SIG-M5 (cell line): ENCODE data around the gene RALB.
"Not testable (repeated sequence)": the region's sequence is repeated elsewhere in the genome, so short reads cannot be mapped to it uniquely, and the experiment has no call there.

Source experiments
- DNase-seq: peaks from one replicate; lab custom pipeline; 2025; lab: John Stamatoyannopoulos, UW

Gene RALB

DNA sequence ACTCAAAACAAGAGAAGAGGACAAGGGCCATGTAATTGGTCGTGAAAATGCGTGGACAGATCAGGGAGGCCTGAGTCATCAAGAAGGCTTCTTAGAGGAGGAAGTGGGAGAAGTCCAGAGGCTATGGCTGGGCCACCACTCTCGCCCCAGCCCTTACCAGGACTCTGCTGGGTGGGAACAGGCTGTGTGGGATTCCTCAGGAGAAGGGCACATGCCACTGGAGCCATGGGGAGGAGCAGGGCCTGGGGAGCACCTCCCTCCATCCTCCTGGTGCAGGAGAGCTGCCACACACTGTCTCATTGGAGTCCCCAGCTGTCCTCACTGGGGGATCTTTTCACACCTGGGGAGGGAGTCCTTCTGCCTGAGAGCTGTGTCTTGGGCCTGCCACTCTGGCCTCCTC lies 9.4 kb upstream of the RALB start:
- DNase-seq: no peak

DNA sequence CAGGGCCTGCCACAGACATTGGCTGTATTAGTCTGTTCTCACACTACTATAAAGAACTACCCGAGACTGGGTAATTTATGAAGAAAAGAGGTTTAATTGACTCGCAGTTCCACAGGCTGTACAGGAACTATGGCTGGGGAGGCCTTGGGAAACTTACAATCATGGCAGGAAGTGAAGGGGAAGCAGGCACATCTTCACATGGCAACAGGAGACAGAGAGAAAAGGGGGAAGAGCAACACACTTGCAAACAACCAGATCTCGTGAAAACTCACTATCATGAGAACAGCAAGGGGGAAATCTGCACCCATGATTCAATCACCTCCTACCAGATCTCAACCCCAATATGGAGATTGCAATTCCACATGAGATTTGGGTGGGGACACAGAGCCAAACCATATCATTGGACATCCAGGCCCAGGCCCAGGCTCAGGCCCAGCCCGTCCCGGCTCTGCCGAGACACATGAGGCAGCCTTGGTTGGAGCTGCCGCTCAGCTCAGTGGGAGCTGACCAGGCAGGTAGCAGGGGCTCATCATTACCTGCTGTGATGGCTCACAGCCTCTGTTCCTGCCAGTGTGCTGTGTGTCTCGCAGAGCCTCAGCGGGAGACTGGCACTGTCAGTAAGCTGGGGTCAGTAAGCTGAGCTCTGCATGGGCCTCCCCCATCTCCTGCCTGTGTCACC lies 8.6 kb upstream of the RALB start:
- DNase-seq: no peak

DNA sequence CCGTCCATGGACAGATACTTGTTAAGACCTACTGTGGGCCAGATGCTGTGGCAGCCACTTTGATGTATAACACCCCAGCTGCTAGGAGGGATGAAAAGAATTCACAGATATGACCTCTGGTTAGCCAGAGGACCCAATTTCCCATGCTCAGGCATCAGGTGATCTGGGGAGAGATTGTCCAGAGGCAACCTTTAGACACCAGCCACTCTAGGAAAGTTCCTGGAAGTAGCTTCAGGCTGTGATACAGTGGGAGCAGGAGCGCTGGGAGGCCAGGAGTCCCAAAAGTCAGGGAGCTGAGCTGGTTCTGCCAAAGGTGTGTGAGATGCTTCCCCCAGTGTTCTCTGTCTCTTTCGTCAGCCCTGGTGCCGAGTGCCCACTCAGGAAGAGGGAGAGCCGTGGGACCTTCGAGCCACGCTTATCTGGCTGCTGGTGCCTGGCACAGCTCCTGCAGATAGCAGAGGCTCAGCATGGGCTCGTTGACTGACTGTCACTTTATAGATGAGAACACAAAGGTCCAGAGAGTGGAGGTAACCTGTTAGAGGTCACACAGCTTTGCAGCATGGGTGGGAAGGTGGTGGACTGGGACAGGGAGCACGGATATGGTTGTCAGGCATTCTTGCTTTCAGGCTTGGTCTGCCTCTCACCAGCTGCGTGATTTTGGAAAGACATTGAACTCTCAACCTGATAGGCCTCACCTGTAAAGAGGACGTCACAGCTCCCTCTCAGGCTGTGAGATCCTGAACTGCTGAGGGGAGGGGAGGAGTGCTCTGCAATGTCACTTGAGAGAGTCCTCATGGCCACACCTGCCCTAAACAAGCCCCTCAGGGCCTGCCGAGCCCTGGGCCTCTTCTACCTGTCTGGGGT lies 7.8 kb upstream of the RALB start:
- DNase-seq: no peak

DNA sequence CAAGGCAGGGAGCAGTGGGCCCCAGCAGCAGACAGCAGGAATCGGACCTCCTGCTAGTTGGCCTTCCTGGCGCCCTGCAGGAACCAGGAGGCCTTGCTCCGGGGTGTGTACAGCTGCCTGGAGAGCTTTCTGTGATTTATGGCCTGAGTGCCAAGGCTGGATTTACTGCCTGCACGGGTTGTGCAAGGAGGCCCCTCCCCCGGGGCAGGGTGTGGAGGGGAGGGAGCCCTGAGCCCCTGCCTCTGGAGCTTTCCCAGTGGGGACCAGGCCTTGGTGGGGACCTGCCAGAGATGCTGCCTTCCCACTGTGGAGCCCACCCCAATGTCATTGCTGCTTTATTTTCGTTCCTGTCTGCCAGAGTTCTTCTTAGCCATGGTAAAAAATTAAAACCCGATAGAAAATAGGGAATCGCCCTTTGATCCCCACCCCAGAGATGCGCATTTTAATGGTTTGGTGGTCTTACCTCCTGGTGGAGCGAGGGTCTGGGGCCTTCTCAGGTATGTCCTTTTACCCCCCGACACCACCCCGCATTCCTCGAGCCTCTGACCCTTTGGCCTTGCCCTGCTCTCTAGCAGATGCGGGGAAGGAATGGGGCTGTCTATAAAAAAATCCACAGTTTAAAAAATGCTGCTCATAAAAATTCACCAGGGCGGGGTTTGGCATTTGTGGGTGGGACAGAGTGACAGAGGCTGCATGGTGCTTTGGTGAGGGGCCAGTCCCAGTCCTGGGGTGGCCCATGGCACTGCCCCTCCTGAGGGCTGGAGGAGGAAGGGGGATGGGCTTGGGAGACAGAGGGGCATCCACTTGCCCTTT lies 6.9 kb upstream of the RALB start:
- DNase-seq: no peak

DNA sequence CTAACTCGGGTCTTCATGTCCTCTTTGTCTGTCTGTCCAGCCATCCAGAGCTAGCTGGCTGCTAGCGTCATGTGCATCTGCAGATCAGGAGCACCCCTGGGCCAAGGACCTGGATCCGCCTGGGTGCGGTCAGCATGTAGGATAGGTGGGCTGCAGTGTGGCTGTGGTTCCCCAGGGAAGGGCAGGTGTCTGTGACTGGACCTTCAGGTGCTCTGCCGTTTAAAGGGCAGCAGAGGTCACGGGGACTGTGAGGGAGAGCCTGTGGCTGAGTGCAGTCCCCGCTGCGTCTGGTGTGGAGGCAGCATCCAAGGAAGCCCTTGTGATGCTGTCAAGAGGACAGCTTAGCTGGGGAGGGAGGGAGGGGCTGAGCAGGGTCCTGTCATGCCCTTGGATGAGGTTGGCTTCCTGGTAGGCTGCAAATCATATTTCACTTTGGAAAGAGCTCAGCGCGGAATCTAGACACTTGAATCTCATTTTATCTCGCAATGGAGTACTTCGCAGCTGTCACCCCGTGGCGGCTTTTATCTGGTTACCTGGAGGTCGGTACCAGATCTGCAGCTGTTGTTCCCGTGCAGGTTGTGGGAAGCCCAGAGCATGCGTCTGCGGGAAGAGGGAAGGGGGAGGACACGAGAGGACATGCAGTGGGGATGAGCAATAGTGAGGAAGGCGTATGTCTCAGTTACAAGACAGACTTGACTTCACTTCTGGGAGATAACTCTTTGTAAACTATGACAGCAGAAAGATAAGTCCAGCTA lies 5.9 kb upstream of the RALB start:
- no peak for DNase-seq

DNA sequence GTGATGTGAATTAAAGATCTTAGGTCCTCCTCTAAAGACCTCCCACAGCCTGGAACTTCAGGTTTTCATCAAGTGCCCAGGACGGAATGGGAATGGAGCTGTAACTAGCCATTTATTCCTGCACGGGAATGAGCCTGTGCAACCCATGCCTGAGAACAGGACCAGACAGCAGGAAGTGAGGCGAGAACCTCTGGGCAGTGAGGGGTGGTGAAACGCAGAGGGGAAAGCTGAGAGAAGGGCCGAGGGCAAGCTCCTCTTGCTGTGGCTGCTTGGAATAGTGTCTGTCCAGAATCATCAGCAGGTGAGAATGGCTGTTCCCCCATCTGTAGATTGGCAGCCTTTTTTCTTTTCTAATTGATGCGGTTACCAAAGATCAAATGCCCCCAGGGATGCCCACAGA lies 4.8 kb upstream of the RALB start:
- no peak for DNase-seq

DNA sequence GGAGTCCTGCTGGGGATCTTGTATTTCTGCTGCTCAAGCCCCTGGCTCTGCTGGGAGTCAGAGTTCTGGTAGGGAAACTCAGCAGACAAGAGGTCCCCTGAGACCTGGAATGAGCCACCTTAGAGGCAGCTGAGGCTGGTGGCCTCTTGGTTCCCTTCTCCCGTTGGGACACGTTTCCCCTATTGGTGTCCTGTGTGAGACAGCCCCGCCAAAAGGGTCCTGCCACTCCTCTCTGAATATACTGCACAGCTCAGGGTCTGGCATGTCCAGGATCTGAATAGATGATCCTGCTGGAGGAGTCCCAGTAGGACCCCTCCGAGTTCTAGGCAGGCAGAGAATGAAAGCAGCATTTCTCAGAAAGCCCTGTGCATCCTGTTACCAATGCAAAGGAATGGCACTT lies 2.0 kb upstream of the RALB start:
- no peak for DNase-seq

DNA sequence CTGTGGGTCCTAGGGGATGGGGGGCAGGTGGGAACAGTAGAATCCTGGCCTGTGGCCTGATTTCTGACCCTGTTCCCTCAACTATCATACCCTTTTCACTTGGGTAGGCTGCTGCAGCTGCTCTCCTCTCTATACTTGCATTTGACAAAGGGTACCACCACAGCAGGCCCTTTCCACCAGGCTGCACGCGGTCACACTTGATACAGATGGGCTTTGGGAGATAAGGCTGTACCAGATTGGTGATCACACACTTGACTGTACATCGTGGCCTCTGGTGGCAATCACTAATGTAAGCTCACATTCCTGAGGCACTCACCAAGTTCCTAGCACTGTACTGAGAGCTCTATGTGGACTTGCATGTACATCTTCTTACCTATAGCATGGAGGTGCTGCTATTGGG lies 1.6 kb upstream of the RALB start:
- no peak for DNase-seq

DNA sequence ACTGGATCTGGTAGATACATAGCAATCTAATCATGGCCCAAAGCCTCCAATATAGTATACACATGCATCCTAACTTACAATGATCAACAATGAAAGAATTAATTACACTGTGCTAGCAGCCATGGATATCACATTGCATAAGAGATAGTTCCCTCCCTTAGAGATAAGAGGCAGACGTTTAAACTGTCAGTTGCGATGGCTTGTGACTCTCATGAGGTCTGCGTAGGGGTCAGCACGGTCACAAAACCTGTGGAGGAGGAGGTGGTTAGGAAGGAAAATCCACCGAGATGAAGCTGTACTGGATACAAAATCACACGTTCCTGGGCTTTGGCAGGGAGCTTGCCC lies 800 bp upstream of the RALB start:
- DNase-seq: no peak

DNA sequence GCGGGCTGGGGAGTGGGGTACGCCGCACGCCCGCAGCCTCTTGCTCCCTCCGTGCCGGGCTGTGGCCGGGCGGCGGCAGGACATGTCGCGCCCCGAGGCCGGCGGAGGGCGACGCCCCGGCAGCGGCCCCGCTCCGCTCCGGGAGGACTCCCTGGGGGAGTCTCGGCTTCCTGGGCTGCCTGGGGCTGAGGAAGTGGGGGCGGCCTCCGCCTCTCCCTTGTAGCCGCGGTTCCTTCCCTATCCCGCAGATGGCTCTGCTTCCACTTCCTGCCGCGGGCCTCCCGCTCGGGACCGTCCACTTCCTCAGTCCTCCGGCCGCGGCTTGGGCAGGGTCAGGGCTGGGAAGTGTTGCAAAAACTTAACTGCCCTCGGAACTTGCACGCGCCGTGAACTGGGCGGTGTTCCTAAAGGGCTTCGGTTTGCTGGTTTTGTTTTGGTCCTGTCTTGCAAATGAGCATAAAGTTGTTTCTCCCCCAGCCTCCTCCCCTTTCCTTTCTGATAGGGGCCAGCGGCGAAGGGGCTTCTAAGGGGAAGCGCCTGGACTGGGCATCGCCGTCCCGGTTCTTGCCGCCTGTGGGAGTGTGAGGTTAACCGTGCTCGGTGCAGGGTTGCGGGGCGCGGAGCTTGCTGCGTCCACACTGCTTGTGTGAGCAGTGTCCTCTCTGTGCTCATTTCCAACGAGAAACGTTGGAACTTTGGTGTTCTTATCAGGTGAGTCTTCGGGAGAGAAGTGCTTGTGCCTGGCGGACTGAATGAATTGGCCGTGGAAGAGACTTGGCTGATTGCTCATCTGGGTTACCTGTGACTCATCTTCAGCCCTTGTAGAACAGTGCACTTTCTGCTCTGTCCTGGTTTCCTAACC lies 600 bp downstream of the RALB start:
- no peak for DNase-seq

DNA sequence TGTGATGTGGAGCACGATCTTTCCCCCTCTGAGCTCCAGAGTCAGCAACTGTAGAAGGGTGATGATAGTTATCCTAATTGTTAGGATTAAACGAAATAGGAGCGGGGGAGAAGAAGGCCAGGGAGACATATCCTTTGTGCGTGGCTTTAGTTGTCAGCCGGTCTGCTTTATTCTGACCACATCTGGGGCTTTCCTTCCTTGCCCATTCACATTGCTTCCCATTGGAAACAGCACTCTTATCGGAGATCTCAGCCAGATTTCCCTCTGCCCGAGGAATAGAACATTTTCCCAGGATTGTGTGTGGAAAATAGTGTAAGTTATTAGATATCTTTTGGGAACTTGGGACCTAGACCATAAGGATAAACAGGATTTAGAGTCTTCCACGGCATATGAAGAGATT lies 1.5 kb downstream of the RALB start:
- DNase-seq: no peak

DNA sequence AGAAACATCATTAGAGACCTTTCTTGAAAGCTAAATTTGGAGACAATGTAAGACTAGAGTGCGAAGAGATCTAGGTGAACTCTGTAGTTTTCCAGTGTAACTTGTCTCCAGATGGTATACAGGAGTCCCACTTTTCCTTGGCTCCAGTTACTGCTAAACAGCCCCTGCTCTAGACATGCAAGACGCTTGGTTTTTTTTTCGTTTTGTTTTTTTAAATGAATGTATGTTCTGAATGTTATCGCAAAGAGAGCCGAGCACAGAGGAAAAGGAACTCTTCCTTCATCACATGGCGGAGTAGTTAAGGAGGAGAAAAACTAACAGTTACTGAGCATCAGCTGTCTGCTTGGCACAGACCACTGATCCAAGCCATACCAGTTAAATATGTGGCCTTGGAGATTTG lies 2.4 kb downstream of the RALB start:
- DNase-seq: no peak

DNA sequence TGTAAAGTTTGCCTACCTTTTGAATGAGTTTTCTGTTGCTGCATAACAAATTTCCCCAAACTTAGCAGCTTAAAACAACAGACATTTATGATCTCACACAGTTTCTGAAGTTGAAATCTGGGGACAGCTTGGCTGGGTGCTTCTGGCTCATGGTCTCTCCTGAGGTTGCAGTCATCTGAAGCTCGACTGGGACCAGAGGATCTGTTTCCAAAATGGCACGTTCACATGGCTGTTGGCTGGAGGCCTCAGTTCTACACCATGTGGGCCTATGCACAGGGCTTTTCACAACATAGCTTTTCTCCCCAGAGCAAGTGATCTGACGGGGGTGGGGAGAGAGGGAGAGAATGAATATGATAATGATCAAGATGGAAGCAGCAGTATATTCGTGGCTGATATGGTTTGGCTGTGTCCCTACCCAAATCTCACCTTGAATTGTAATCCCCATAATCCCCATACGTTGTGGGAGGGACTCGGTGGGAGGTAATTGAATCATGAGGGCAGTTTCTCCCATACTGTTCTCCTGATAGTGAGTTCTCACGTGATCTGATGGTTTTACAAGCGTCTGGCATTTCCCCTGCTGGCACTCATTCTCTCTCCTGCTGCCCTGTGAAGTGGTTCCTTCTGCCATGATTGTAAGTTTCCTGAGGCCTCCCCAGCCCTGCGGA lies 3.5 kb downstream of the RALB start:
- no peak for DNase-seq

DNA sequence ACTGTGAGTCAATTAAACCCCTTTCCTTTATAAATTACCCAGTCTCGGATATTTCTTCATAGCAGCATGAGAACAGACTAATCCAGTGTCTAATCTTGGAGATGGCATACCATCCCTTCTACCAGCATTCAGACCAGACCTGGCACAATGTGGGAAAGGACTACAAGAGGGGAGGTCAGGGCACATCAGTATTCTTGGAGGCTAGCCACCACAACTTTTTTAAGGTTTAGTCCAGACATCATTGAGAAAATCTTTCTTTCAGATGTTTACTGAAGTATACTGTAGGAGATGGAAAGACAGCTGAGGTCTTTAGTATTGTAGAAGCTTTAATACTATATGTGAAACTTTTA lies 4.0 kb downstream of the RALB start:
- DNase-seq: no peak

DNA sequence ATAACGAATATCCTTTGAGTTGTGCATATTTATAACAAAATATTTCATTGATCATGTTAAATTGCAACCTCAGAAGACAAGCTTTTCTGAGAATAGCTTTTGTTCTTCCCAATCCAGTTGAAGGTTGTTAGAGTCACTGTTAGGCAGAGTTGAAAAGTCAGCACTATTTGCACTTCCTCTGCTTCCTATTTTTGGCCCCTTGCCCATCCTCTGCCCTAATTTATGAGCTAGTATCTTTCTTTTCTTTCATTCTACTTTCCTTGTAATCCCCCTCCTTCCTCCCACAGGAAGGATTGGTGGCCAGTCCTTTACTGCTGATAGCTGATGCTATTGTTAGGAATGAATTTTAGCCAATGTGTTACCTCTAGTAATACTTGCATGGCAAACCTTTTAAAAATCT lies 4.9 kb downstream of the RALB start:
- DNase-seq: no peak

DNA sequence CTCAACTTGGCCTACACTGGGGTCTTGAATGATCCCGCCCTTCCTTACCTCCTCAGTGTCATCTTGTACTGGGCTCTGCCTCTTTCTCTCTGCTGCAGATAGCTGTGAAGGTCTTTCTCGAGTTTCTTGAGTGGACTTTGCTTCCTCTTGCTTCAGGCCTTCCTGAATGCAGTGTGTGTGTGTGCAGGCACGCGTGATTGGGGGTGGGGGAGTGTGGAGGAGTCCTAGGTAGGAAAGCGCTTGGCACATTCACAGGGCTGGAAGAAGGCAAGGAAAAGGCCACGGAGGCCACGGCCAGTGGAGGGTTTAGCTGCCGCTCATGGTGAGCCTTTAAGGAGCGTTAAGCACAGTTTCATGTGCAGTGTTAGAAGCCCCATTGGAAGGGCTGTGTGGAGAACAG lies 5.5 kb downstream of the RALB start:
- DNase-seq: no peak

DNA sequence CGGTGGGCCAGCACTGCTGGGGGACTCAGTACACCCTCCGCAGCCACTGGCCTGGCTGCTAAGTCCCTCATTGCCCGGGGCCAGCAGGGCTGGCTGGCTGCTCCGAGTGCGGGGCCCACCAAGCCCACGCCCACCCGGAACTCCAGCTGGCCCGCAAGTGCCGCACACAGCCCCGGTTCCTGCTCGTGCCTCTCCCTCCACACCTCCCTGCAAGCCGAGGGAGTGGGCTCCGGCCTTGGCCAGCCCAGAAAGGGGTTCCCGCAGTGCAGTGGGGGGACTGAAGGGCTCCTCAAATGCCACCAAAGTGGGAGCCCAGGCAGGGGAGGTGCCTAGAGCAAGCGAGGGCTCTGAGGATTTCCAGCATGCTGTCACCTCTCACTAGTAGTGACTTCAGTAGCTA lies 7.3 kb downstream of the RALB start:
- not testable (repeated sequence) for DNase-seq

DNA sequence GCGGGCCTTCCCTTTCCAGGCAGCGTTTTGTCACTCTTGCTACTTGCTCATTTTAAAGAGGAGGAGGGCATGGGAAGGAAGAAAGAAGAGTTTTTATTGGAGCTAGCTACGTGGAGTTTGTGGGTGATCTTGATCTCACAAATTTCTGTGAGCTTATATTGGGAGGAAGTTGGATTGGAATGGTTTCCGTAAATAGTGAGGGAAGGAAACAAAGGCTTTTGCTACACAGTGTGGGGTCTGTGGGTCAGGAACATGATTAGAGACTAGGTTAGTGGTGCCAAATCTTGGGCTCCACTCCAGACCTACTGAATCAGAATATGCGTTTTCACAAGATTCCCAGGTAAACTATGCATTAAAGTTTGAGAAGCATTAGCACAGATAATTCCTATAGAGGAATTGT lies 8.1 kb downstream of the RALB start:
- no peak for DNase-seq

DNA sequence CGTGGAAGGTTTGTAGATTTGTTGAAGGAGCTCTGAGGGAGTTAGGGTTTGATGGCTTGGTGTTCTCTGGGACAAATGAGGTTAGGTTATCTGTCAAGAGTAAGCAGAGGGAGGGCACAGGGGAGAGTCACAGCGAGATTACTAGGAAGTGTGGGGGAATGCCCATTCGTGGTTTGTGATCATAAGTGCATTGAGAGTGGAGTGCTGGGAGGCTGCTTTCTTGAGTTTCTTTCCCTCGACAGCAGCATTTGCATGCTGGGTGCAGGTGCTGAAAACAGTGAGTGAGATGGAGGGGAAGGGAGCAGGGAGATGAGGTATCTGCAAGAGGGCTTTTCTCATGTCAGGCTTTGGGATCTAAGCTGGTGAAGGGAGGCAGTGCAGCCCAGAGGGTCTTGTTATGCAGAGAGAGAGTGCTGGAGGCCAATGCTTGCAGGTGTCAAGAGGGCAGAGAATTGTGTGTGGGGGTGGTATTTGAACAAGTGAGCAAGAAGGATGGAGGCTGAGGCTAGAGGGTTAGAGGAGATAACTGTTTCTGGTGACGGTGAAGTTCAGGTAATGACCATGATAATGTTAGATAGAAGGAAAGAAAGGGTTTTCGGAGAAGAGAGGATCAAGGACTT lies 8.8 kb downstream of the RALB start:
- DNase-seq: no peak

DNA sequence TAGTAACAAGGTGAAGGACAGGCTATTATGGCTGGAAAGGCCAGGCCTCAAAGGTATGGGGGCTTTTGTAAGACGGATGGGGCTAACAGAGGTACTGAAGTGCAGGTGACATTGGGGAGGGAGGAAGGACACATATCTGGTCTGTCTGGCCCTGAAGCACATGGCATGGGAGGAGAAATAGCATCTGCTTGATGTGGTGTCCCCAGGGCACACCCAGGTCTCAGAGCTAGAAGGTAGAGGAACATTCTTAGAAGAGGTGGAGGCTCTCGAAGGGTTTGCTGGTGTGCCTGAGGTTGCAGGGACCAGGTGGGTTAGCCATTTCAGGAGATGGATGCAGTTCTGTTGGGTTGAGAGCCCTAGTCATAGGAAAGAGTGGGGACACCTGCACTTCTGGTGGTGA lies 9.5 kb downstream of the RALB start:
- DNase-seq: no peak
